Heart left ventricle (tissue), 16 donors: ENCODE measurements around the gene NUDT16L1. TPM values are rescaled to one million over a fixed set of nuclear protein-coding genes. Genes with fewer than 3 reads are reported as not detected.

Experiments used
- ATAC-seq, 4 donors: fragments of 200-7000 bp; cut with Tn5 transposase; one replicate each; pipeline ENCODE4 v1.9.1; 2020 to 2022; ENCODE audit warnings: moderate library complexity in 4 of 4, mild to moderate bottlenecking in 3 of 4, moderate number of reproducible peaks in 1 of 4
- DNase-seq, 5 donors: peaks; one replicate each; pipeline ENCODE4 v3.0.0-alpha.2; 2020
- H3K27ac ChIP-seq, 12 donors: fragments of 200-600 bp; sonication (generic) in 4 of 12; one replicate each; pipeline versions ENCODE4 v1.5.0 to v1.8.0; 2016 to 2022; ENCODE audit warnings: mild to moderate bottlenecking in 2 of 12
- H3K27me3 ChIP-seq, 9 donors: fragments of 200-600 bp; sonication (generic) in 2 of 9; one replicate each; pipeline versions ENCODE4 v1.5.1 to v1.8.0; 2016 to 2022; ENCODE audit warnings: mild to moderate bottlenecking in 3 of 9
- H3K36me3 ChIP-seq, 9 donors: fragments of 200-600 bp; sonication (generic) in 2 of 9; one replicate each; pipeline versions ENCODE4 v1.5.0 to v1.8.0; 2018 to 2022; ENCODE audit warnings: mild to moderate bottlenecking in 2 of 9
- H3K4me1 ChIP-seq, 12 donors: fragments of 200-600 bp; sonication (generic) in 4 of 12; one replicate each; pipeline versions ENCODE4 v1.5.0 to v1.8.0; 2016 to 2022; ENCODE audit warnings: mild to moderate bottlenecking in 3 of 12
- H3K4me3 ChIP-seq, 12 donors: fragments of 200-600 bp; sonication (generic) in 4 of 12; one replicate each; pipeline versions ENCODE4 v1.5.0 to v1.8.0; 2017 to 2022; ENCODE audit warnings: mild to moderate bottlenecking in 9 of 12, moderate library complexity in 4 of 12
- H3K9me3 ChIP-seq, 12 donors: fragments of 200-600 bp; sonication (generic) in 4 of 12; one replicate each; pipeline versions ENCODE4 v1.5.0 to v1.8.0; 2016 to 2022; ENCODE audit warnings: mild to moderate bottlenecking in 1 of 12
- CTCF ChIP-seq, 12 donors: fragments of 200-600 bp; sonication (generic) in 4 of 12; IDR thresholded peaks; one replicate each; pipeline versions ENCODE4 v1.5.0 to v1.8.0; 2018 to 2022; ENCODE audit warnings: antibody characterized with exemption in 12 of 12, mild to moderate bottlenecking in 5 of 12
- POLR2A ChIP-seq, 2 donors: fragments of 450-650 bp; IDR thresholded peaks; one replicate each; pipeline ENCODE4 v1.6.1; 2017; ENCODE audit warnings: antibody characterized with exemption in 2 of 2, mild to moderate bottlenecking in 2 of 2, moderate library complexity in 2 of 2
- WGBS, 4 donors: extraction: QIAGEN DNeasy Blood & Tissue Kit in 2 of 4; methylation state at CpG; one replicate each; pipeline versions ENCODE4 v1.1.5 to v1.1.7; 2013 to 2018; 5-methylcytosine and 5-hydroxymethylcytosine counted together
- intact Hi-C, 10 donors: fragments of 100-400 bp; cut with DNase I; formaldehyde crosslinking; loops; one replicate each; pipeline versions ENCODE4 v1.11.1 to v1.14.2; 2022
- microRNA-seq, 4 donors: library from miRNA; unstranded; fragments of <30 nt; microRNA quantifications; one replicate each; pipeline versions ENCODE4 to v1.2.0, GENCODE V29; 2017 to 2020
- polyA plus RNA-seq, 2 donors: library from polyadenylated mRNA; stranded (reverse); fragments of 200-250 nt; gene quantifications; one replicate each; pipeline ENCODE4 v1.2.3, GENCODE V29; 2013
- total RNA-seq, 9 donors: library from RNA; depleted of rRNA in 2 of 9; stranded (reverse); fragments of >200 nt in 2 of 9; fragmentation: NEBNext Ultra II Directional in 3 of 9; extraction: Animal tissue kit (Norgen Biotek cat#: 25700) in 3 of 9; gene quantifications; one replicate each; pipeline versions ENCODE4 v1.1.0 to v1.2.4, GENCODE V29; 2016 to 2023
- donor health status: ischemic (EF 13 %, LVEDD 7.1; RV severe dilation, severe dysfunction).
- donor health status: healthy with polysubstance abuse.
- donor health status: DM: no; HTN: yes; CAD: no.
- donor health status: DM: no; HTN: no; CAD: no.
- donor health status: ischemic (EF 25% LVEDD 6.9; RV normal size, moderate dysfunction).
- donor health status: ischemic (EF 25% LVEDD 5.7; RV mildly dilated, moderate dysfunction).
- donor health status: healthy.
- donor health status: DM: yes; HTN: yes; CAD: no.
- donor health status: ischemic (EF 35%, LVEDD 5.7; RV mildly dilated, moderate dysfunction).
- donor health status: nonischemic (EF 11% LVEDD 7.7; RV severe dilation, severe dysfunction).
- donor health status: DM: yes; HTN: yes; CAD: no.
- donor health status: PGD.
- donor health status: ischemic (EF 29% LVEDD 5.4; RV normal size, mild dysfunction).
- donor health status: nonischemic (EF 23%, LVEDD 6.1; RV moderate dilation, normal function).

The NUDT16L1 gene
- total and polyA plus RNA-seq, 11 donors = 33.1 to 65.2 (median 47.5) TPM

GRCh38 chr16:4743226-4743878 is 50.0 kb downstream of the NUDT16L1 start:
- 40 to 53% (median 48%) methylated on average over 14 of the region's 14 CpGs for WGBS, 4 donors
- peaks cover 0 to 15% (median 4%) of the 10 kb centered on the region in 12 donors for H3K4me1 ChIP-seq
- ATAC-seq = peak in 2 of 4 donors; percentile 17 to 48
- intact Hi-C loops = no loop called here
- H3K27me3 ChIP-seq = no peaks in the 10 kb centered on the region
- H3K9me3 ChIP-seq = no peaks in the 10 kb centered on the region
- no peak for TF ChIP-seq POLR2A (IDR thresholded peaks at IDR 0.05)
- TF ChIP-seq CTCF (IDR thresholded peaks at IDR 0.05) = no peak
- peak overlapping the region in 2 of 12 donors; percentile 3 to 20 for H3K4me3 ChIP-seq
- H3K36me3 ChIP-seq = no peaks in the 10 kb centered on the region
- no peak overlapping the region for H3K27ac ChIP-seq
- no peak for DNase-seq

- 72 to 79% (median 78%) methylated on average over 11 to 13 of the region's 13 CpGs for WGBS, 4 donors
- Histone ChIP-seq H3K4me1 (peaks cover 0 to 15% (median 4%) of the 10 kb centered on the region in 12 donors), H3K27ac (no peak overlapping the region), H3K27me3 (no peaks in the 10 kb centered on the region), H3K36me3 (peaks cover 0 to 9% (median 5%) of the 10 kb centered on the region in 9 donors), H3K4me3 (no peak overlapping the region), H3K9me3 (no peaks in the 10 kb centered on the region)
- no peak for DNase-seq
- TF ChIP-seq CTCF (IDR thresholded peaks at IDR 0.05) (no peak), POLR2A (IDR thresholded peaks at IDR 0.05) (no peak)
- intact Hi-C loops = no loop called here
- ATAC-seq = no peak
Observed at GRCh38 chr16:4744555-4745273, 51.4 kb downstream of the NUDT16L1 start.

- DNase-seq (no peak), ATAC-seq (no peak)
- WGBS, 4 donors = 85 to 90% (median 87%) methylated on average over 3 of the region's 3 CpGs
- no peak overlapping the region for H3K27ac ChIP-seq
- peaks cover 0 to 15% (median 4%) of the 10 kb centered on the region in 12 donors for H3K4me1 ChIP-seq
- H3K9me3 ChIP-seq = no peaks in the 10 kb centered on the region
- no peak for TF ChIP-seq CTCF (IDR thresholded peaks at IDR 0.05)
- TF ChIP-seq POLR2A (IDR thresholded peaks at IDR 0.05) = no peak
- no peak overlapping the region for H3K4me3 ChIP-seq
- intact Hi-C loops = no loop called here
- no peaks in the 10 kb centered on the region for H3K27me3 ChIP-seq
- peaks cover 0 to 14% (median 9%) of the 10 kb centered on the region in 9 donors for H3K36me3 ChIP-seq
Observed at GRCh38 chr16:4745274-4745569, 51.9 kb downstream of the NUDT16L1 start.

Small RNA genes lying within 50 kb of the gene (microRNA-seq; reads per million reads assigned to microRNA genes)
- 0 to 0.13 (median 0) reads per million in 4 donors for gene MIR6769A

Other genes with a start within 250 kb of the NUDT16L1 start
- 10 to 100 TPM; 12.0 to 47.5 (median 23.4) TPM for gene NMRAL1, start 218.9 kb upstream of the NUDT16L1 start, total RNA-seq
- 10 to 100 TPM; 25.4 to 28.0 TPM for gene NMRAL1, start 218.9 kb upstream of the NUDT16L1 start, polyA plus RNA-seq
- gene HMOX2, start 217.2 kb upstream of the NUDT16L1 start, total RNA-seq = 100 to 1,000 TPM in 5 of 9 donors, 10 to 100 TPM in 4; 60.6 to 250 (median 117) TPM
- gene HMOX2, start 217.2 kb upstream of the NUDT16L1 start, polyA plus RNA-seq = 100 to 1,000 TPM; 113 to 245 TPM
- gene CDIP1, start 154.8 kb upstream of the NUDT16L1 start, total RNA-seq = 10 to 100 TPM; 44.6 to 51.1 (median 46.4) TPM
- gene CDIP1, start 154.8 kb upstream of the NUDT16L1 start, polyA plus RNA-seq = 10 to 100 TPM; 33.3 to 44.6 TPM
- under 1 TPM in 7 of 9 donors, not detected in 2; 0.05 to 0.19 (median 0.15) TPM for gene C16orf96, start 137.2 kb upstream of the NUDT16L1 start, total RNA-seq
- under 1 TPM; 0.01 to 0.04 TPM for gene C16orf96, start 137.2 kb upstream of the NUDT16L1 start, polyA plus RNA-seq
- gene UBALD1, start 78.7 kb upstream of the NUDT16L1 start, total RNA-seq = 10 to 100 TPM in 8 of 9 donors, 1 to 10 TPM in 1; 9.1 to 38.9 (median 18.7) TPM
- gene UBALD1, start 78.7 kb upstream of the NUDT16L1 start, polyA plus RNA-seq = 10 to 100 TPM; 23.7 to 33.9 TPM
- 10 to 100 TPM; 28.5 to 75.0 (median 42.0) TPM for gene MGRN1, start 68.7 kb upstream of the NUDT16L1 start, total RNA-seq
- gene MGRN1, start 68.7 kb upstream of the NUDT16L1 start, polyA plus RNA-seq = 10 to 100 TPM; 17.9 to 36.9 TPM
- 10 to 100 TPM in 2 of 9 donors, 1 to 10 TPM in 7; 5.1 to 12.5 (median 8.6) TPM for gene ANKS3, start 40.7 kb downstream of the NUDT16L1 start, total RNA-seq
- 10 to 100 TPM in 1 of 2 donors, 1 to 10 TPM in 1; 9.8 to 12.7 TPM for gene ANKS3, start 40.7 kb downstream of the NUDT16L1 start, polyA plus RNA-seq
- gene DNAAF8, start 41.0 kb downstream of the NUDT16L1 start, total RNA-seq = 1 to 10 TPM in 3 of 9 donors, under 1 TPM in 6; 0.34 to 3.4 (median 0.70) TPM
- 1 to 10 TPM; 1.7 TPM for gene DNAAF8, start 41.0 kb downstream of the NUDT16L1 start, polyA plus RNA-seq
- 10 to 100 TPM in 1 of 9 donors, 1 to 10 TPM in 8; 4.8 to 11.6 (median 6.5) TPM for gene ZNF500, start 73.6 kb downstream of the NUDT16L1 start, total RNA-seq
- 1 to 10 TPM; 5.7 to 7.1 TPM for gene ZNF500, start 73.6 kb downstream of the NUDT16L1 start, polyA plus RNA-seq
- under 1 TPM in 1 of 9 donors, not detected in 8; 0.32 TPM for gene SEPTIN12, start 94.8 kb downstream of the NUDT16L1 start, total RNA-seq
- gene SEPTIN12, start 94.8 kb downstream of the NUDT16L1 start, polyA plus RNA-seq = not detected
- not detected for gene SMIM22, start 101.8 kb downstream of the NUDT16L1 start, total RNA-seq
- not detected for gene SMIM22, start 101.8 kb downstream of the NUDT16L1 start, polyA plus RNA-seq
- gene ROGDI, start 109.1 kb downstream of the NUDT16L1 start, total RNA-seq = 100 to 1,000 TPM in 4 of 9 donors, 10 to 100 TPM in 5; 58.4 to 167 (median 95.0) TPM
- gene ROGDI, start 109.1 kb downstream of the NUDT16L1 start, polyA plus RNA-seq = 100 to 1,000 TPM in 1 of 2 donors, 10 to 100 TPM in 1; 43.4 to 134 TPM
- 10 to 100 TPM; 54.3 to 96.6 (median 75.8) TPM for gene GLYR1, start 153.7 kb downstream of the NUDT16L1 start, total RNA-seq
- 10 to 100 TPM; 51.3 to 67.2 TPM for gene GLYR1, start 153.7 kb downstream of the NUDT16L1 start, polyA plus RNA-seq
- 10 to 100 TPM; 25.0 to 77.9 (median 32.7) TPM for gene UBN1, start 153.9 kb downstream of the NUDT16L1 start, total RNA-seq
- gene UBN1, start 153.9 kb downstream of the NUDT16L1 start, polyA plus RNA-seq = 10 to 100 TPM; 20.3 to 34.2 TPM
- gene PPL, start 243.6 kb downstream of the NUDT16L1 start, total RNA-seq = 10 to 100 TPM in 3 of 9 donors, 1 to 10 TPM in 6; 6.4 to 23.8 (median 8.3) TPM
- gene PPL, start 243.6 kb downstream of the NUDT16L1 start, polyA plus RNA-seq = 1 to 10 TPM; 4.3 to 5.1 TPM